HL-60 (cell line): ENCODE results near the gene SPANXN3.

Experiments
- POLR2AphosphoS5 ChIP-seq: IDR thresholded peaks from 2 replicates; pipeline ENCODE4 v1.6.1; 2012; ENCODE audit warnings: low read depth
- TF ChIP-seq, protein P1 (sequence below): IDR thresholded peaks from one replicate; pipeline ENCODE4 v1.5.1; 2011; ENCODE audit warnings: low read length, control low read depth, inconsistent platforms; ENCODE audit not compliant: insufficient read depth
- TF ChIP-seq, protein P2 (sequence below): IDR thresholded peaks from 2 replicates; pipeline ENCODE4 v1.6.1; 2012; ENCODE audit warnings: low read depth; ENCODE audit not compliant: insufficient replicate concordance

DNA sequence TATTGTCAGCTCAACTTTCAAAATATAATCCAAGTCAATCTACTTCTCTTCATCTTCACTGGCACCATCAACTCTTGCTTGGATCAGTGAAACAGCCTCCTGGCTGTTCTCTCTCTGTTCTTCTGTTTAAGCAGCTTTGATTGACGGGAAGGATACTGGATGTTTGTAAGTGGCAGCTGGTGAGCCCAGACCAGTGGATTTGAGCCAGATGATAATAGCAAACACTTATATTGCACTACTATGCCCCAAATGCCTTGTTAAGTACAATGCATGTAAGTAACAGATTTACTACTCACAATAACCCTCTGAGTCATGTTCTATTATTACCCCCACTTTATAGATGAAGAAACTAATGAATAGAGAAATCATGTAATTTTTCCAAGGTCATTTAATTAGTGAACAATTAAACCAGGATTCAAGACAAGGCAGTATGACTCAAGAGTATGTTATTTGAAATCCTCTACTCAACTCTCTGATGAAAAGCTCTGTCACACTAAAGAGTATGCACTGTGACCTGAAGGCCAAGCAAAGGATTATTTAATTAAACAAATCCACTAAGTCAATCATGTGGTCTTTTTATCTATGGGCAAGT is 44.8 kb downstream of the SPANXN3 start:
- TF ChIP-seq, protein P1, sequence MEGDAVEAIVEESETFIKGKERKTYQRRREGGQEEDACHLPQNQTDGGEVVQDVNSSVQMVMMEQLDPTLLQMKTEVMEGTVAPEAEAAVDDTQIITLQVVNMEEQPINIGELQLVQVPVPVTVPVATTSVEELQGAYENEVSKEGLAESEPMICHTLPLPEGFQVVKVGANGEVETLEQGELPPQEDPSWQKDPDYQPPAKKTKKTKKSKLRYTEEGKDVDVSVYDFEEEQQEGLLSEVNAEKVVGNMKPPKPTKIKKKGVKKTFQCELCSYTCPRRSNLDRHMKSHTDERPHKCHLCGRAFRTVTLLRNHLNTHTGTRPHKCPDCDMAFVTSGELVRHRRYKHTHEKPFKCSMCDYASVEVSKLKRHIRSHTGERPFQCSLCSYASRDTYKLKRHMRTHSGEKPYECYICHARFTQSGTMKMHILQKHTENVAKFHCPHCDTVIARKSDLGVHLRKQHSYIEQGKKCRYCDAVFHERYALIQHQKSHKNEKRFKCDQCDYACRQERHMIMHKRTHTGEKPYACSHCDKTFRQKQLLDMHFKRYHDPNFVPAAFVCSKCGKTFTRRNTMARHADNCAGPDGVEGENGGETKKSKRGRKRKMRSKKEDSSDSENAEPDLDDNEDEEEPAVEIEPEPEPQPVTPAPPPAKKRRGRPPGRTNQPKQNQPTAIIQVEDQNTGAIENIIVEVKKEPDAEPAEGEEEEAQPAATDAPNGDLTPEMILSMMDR: no peak
- no peak for TF ChIP-seq POLR2AphosphoS5
- TF ChIP-seq, protein P2, sequence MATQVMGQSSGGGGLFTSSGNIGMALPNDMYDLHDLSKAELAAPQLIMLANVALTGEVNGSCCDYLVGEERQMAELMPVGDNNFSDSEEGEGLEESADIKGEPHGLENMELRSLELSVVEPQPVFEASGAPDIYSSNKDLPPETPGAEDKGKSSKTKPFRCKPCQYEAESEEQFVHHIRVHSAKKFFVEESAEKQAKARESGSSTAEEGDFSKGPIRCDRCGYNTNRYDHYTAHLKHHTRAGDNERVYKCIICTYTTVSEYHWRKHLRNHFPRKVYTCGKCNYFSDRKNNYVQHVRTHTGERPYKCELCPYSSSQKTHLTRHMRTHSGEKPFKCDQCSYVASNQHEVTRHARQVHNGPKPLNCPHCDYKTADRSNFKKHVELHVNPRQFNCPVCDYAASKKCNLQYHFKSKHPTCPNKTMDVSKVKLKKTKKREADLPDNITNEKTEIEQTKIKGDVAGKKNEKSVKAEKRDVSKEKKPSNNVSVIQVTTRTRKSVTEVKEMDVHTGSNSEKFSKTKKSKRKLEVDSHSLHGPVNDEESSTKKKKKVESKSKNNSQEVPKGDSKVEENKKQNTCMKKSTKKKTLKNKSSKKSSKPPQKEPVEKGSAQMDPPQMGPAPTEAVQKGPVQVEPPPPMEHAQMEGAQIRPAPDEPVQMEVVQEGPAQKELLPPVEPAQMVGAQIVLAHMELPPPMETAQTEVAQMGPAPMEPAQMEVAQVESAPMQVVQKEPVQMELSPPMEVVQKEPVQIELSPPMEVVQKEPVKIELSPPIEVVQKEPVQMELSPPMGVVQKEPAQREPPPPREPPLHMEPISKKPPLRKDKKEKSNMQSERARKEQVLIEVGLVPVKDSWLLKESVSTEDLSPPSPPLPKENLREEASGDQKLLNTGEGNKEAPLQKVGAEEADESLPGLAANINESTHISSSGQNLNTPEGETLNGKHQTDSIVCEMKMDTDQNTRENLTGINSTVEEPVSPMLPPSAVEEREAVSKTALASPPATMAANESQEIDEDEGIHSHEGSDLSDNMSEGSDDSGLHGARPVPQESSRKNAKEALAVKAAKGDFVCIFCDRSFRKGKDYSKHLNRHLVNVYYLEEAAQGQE: no peak
